Neural crest cell (in vitro differentiated cells): ENCODE data around the gene ATXN7L1. TPM values are rescaled to one million over a fixed set of nuclear protein-coding genes. Genes with fewer than 3 reads are reported as not detected.
A peak's percentile ranks its signal among the peaks of the same experiment; 100 is the strongest.

Experiments used
- DNase-seq: peaks from one replicate; pipeline ENCODE4 v3.0.0; 2021; ENCODE audit warnings: low read depth, mixed read lengths, low spot score
- H3K27ac Mint-ChIP-seq: one replicate; pipeline ENCODE4 v1.8.0; 2021; ENCODE audit warnings: mild to moderate bottlenecking, mixed read lengths; ENCODE audit not compliant: unreplicated experiment
- H3K27me3 Mint-ChIP-seq: 2 replicates; pipeline ENCODE4 v1.8.0; 2021; ENCODE audit warnings: low read depth, mild to moderate bottlenecking, mixed read lengths
- H3K36me3 Mint-ChIP-seq: 2 replicates; pipeline ENCODE4 v1.8.0; 2021; ENCODE audit warnings: low read depth, mild to moderate bottlenecking, mixed read lengths
- H3K4me1 Mint-ChIP-seq: 2 replicates; pipeline ENCODE4 v1.8.0; 2021; ENCODE audit warnings: mixed read lengths
- H3K4me3 Mint-ChIP-seq: one replicate; pipeline ENCODE4 v1.8.0; 2021; ENCODE audit warnings: mild to moderate bottlenecking, mixed read lengths
- H3K9me3 Mint-ChIP-seq: 2 replicates; pipeline ENCODE4 v1.8.0; 2021; ENCODE audit warnings: mixed read lengths
- total RNA-seq: library from RNA; stranded (reverse); gene quantifications from 2 replicates; pipeline ENCODE4 v1.2.1, GENCODE V29; 2021
- TF ChIP-seq, protein P1 (sequence below): fragments of 200-600 bp; sonication (generic); conservative IDR thresholded peaks from 2 replicates; pipeline ENCODE4 v1.5.0; 2021; ENCODE audit warnings: antibody characterized with exemption, mild to moderate bottlenecking

ATXN7L1 gene
- total RNA-seq, 1 donor from 2014 or later, result 14.4 TPM

DNA sequence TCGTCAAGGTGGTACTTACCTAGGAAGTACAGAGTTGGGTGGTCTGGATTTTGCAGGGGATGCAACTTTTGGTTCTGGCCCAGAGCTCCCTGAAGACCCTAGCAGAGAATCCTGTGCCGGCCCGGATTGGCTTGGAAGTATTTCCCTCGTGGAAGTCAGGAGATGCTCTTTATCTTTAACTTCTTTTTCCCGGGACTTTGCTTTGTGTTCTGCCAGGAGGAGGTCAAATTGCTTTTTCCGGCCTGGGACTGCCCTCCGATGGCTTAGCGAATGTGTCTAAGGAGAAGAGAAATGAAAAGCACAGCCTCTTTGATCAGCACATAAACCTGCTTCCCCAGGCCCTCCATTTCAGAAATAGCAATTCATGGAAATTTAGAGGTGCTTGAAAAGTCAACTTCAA is 238.1 kb downstream of the ATXN7L1 start:
- Mint-ChIP-seq H3K27ac (peak overlapping the region; percentile 71), H3K27me3 (no peaks in the 10 kb centered on the region), H3K4me3 (peak overlapping the region; percentile 58), H3K4me1 (peaks cover 52% of the 10 kb centered on the region), H3K9me3 (no peaks in the 10 kb centered on the region), H3K36me3 (peaks cover 5% of the 10 kb centered on the region)
- no peak for DNase-seq
- TF ChIP-seq, protein P1, sequence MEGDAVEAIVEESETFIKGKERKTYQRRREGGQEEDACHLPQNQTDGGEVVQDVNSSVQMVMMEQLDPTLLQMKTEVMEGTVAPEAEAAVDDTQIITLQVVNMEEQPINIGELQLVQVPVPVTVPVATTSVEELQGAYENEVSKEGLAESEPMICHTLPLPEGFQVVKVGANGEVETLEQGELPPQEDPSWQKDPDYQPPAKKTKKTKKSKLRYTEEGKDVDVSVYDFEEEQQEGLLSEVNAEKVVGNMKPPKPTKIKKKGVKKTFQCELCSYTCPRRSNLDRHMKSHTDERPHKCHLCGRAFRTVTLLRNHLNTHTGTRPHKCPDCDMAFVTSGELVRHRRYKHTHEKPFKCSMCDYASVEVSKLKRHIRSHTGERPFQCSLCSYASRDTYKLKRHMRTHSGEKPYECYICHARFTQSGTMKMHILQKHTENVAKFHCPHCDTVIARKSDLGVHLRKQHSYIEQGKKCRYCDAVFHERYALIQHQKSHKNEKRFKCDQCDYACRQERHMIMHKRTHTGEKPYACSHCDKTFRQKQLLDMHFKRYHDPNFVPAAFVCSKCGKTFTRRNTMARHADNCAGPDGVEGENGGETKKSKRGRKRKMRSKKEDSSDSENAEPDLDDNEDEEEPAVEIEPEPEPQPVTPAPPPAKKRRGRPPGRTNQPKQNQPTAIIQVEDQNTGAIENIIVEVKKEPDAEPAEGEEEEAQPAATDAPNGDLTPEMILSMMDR, result no peak

DNA sequence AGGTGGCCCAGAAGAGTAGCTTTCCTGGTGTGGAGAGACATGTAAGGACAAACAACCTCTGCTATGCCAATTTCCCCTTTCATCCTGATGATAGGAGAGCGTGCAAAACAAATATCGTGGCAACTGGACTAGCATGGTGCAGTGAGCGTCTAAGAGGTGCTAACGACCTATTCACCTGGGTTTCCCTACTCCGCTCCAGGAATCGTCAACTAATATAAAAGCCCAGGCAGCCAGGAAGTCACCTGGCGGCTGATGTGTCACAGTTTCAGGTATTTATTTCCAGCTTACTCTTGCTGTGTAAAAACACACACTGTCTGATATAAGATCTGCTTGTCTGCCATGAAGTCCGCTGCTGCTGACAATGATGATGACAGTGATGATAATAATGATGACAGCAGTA is 238.6 kb downstream of the ATXN7L1 start:
- Mint-ChIP-seq H3K4me1 (peaks cover 47% of the 10 kb centered on the region), H3K27me3 (no peaks in the 10 kb centered on the region), H3K36me3 (peaks cover 5% of the 10 kb centered on the region), H3K4me3 (peak overlapping the region; percentile 58), H3K9me3 (no peaks in the 10 kb centered on the region), H3K27ac (no peak overlapping the region)
- TF ChIP-seq, protein P1, result no peak
- DNase-seq, result no peak

DNA sequence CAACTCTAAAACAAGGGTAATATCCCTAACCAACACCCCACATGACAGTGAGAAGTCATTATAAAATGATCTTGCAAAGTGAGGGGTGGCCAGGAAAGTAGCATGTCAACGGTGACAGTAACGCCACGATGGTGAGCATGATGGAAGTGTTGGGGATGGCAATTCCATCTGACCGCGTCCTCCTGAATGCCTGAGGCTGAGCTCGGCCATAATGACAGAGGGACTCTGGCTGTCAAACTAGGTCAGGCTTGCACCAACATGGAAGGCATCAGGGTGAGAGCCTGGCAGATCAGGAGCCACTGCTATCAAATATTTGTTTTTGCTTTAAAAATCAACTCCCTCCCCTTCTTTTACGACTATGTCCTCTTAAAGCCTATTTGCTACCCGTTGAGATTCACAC is 239.4 kb downstream of the ATXN7L1 start:
- Mint-ChIP-seq H3K36me3 (peaks cover 5% of the 10 kb centered on the region), H3K4me3 (peak overlapping the region; percentile 23), H3K9me3 (no peaks in the 10 kb centered on the region), H3K27me3 (no peaks in the 10 kb centered on the region), H3K27ac (no peak overlapping the region), H3K4me1 (peaks cover 42% of the 10 kb centered on the region)
- DNase-seq, result no peak
- TF ChIP-seq, protein P1, result no peak

DNA sequence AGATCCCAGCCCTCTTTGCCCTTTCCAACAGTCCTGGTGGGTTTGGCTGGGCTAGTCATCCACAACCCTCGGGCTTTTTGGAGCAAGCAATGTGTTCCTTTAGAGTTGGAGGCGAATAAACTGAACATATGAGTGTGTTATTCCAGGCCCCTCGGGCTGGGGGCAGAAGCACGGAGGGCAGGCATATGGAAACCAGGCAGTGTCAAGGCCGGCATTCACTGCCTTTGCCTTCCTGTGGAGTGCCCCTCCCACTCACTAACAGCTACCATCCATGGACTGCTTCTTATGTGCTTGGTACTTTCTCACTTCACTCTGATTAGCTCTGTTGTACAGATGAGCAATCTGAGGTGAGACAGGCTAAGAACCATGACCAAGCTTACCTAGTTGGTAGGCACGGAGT is 241.2 kb downstream of the ATXN7L1 start:
- DNase-seq, result no peak
- TF ChIP-seq, protein P1, result no peak
- no peaks in the 10 kb centered on the region for H3K27me3 Mint-ChIP-seq
- H3K27ac Mint-ChIP-seq, result no peak overlapping the region
- H3K4me3 Mint-ChIP-seq, result no peak overlapping the region
- no peaks in the 10 kb centered on the region for H3K9me3 Mint-ChIP-seq
- peaks cover 29% of the 10 kb centered on the region for H3K4me1 Mint-ChIP-seq
- H3K36me3 Mint-ChIP-seq, result peaks cover 8% of the 10 kb centered on the region

DNA sequence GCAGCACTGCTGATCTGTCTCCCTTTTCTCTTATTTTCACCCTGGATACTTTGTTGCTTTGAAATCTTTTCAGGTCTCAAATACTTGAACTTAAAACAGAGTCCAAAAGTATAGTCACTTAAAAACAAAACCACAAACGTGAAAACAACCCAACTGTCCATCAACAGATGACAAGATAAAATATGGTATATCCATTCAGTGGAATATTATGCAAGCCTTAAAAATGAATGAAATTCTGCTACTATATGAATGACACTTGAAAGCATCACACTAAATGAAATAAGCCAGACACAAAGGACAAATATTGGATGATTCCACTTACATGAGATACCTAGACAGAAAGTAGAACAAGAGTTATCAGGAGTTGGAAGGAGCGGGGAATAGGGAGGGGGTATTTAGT is 250.4 kb downstream of the ATXN7L1 start:
- Mint-ChIP-seq H3K4me1 (no peaks in the 10 kb centered on the region), H3K36me3 (peaks cover 19% of the 10 kb centered on the region)
- TF ChIP-seq, protein P1, result no peak

DNA sequence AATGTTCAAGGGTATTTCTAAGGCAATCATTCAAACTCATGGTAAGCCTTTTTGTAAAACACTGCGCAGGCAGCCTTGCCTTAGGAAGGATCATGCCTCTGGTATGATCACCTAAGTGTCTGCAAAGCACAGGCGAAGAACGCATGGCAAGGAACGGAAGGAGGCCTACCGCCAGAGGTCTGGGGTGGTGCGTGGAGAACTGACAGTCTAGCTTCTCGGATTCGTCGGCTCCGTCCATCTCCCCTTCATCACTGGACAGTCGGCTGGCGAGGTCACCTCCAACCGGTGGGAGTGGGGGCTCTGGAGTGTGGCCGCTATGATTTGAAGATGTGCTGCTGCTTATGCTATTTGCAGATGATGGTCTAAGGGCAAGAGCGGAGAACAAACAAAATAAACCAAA is 252.5 kb downstream of the ATXN7L1 start:
- H3K4me3 Mint-ChIP-seq, result no peak overlapping the region
- H3K36me3 Mint-ChIP-seq, result peaks cover 18% of the 10 kb centered on the region

More for the DNA sequence above, 250.4 kb downstream of the ATXN7L1 start:
- no peak overlapping the region for H3K27ac Mint-ChIP-seq
- H3K27me3 Mint-ChIP-seq, result no peaks in the 10 kb centered on the region
- H3K9me3 Mint-ChIP-seq, result peaks cover 3% of the 10 kb centered on the region
- DNase-seq, result no peak
- no peak overlapping the region for H3K4me3 Mint-ChIP-seq

More for the DNA sequence above, 252.5 kb downstream of the ATXN7L1 start:
- peak overlapping the region; percentile 88 for H3K27ac Mint-ChIP-seq
- no peak for DNase-seq
- H3K4me1 Mint-ChIP-seq, result no peaks in the 10 kb centered on the region
- TF ChIP-seq, protein P1, result no peak
- H3K9me3 Mint-ChIP-seq, result peaks cover 3% of the 10 kb centered on the region
- no peaks in the 10 kb centered on the region for H3K27me3 Mint-ChIP-seq
